HG03442 (cell line): ENCODE data around the gene CAMK2A.

Source experiments
- ATAC-seq: cut with Tn5 transposase; IDR thresholded peaks from one replicate; pipeline ENCODE4 v1.9.1; 2021; ENCODE audit warnings: mild to moderate bottlenecking, moderate library complexity; ENCODE audit not compliant: unreplicated experiment

The CAMK2A gene

GRCh38 chr5:150289551-150290390 is at the start of gene CAMK2A:
Gene CAMK2A (minus strand): TSS chr5:150289773. CDS start chr5:150289625, 148 bp downstream.
- no peak for ATAC-seq

DNA sequence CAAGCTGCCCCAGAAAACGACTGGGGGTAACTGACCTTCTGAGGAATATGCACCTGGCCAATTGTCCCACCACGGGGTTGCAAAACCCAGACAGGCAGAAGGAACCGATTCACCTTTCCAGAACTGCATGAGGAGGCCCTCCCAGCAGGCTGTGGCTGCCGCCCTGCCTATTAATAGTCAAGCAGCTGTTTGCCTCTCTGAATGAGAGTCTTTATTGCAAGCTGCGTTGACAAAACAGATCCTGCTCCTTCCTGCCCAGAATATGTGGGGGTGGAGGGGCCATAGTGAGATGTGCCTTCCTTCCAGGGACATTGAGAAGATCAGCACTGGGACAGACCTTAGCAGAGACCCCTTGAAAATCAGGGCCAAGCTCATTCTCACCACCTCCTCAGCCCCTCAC is 49.6 kb upstream of the CAMK2A start:
- no peak for ATAC-seq

DNA sequence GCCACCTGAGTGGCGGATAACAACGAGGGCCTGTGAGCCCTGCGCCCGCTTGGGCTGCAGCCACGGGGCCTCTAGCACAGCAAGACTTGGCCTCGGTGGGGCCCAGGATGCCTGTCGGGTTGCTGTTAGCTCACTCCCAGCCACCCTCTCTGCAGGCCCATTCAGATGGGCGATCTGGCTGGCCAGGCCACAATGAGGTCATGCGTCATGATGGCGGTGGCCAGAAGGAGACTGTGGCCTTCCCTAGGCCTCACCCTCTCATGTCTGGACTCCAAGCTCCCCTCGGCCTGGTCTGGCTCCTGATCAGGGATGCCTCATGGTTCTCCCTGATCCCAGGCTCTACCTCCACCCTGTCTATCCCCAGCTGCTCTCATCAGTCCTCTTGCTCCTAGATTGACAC is 49.0 kb upstream of the CAMK2A start:
- no peak for ATAC-seq

- no peak for ATAC-seq
Measured at GRCh38 chr5:150335778-150336177, 46.2 kb upstream of the CAMK2A start.

GRCh38 chr5:150333400-150333799 is 43.8 kb upstream of the CAMK2A start:
- no peak for ATAC-seq

GRCh38 chr5:150329881-150330876 is 40.6 kb upstream of the CAMK2A start:
- no peak for ATAC-seq

GRCh38 chr5:150329038-150329437 is 39.5 kb upstream of the CAMK2A start:
- no peak for ATAC-seq

DNA sequence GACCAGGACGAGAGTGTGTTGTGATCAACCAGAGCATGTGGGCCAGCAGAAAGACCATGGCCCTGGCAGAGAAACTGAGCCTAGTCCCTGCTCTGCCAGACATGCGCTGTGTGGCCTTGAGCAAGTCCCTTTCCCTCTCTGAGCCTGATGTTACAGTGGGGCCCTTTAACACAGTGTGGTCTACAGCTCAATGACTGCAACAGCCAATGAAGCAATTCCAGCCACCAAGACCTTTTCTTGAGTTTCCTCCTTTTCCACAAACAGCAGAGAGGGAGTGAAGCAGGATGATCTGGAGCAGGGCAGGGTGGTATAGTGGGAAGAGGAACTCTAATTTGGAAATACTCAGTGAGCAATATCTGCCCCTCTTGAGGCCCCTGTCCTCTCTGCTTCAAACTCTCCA is 38.9 kb upstream of the CAMK2A start:
- no peak for ATAC-seq

DNA sequence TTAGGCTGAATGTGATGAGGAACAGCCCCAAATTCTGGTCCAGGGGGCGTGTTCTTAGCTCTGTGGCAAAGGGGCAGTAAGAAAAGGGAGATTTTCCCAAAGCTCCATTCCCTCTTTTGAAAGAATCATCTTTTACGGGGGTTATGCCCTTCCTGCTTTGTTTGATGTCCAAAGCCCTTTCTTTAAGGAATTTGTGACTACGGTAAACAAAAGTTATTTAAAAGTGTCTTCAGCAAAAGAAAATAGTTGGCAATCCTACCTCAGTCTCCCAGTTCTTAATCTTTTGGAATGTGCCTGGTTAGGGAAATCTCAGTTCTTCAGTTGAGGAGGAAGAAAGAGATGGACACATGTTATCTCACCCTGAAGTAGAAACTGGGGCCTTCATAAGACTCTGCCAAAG is 37.6 kb upstream of the CAMK2A start:
- no peak for ATAC-seq

DNA sequence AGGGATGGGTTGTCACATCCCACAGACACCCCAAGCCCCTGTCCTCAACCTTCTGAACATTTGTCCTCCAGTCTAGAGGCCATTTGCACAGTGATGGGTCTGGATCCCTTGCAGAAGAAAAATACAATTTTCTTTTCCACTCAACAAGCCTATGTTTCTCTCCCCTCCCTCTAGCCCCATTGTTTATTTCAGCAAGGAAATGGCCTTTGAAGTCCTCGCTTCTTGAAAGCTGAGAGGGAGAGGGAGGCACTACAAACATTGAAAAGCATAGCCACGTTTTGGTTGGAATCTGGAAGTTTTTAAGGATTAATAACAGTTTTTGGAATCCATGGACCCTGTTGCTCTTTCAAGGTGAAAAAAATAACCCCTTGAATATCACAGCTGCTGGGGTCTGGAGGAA is 37.1 kb upstream of the CAMK2A start:
- no peak for ATAC-seq

GRCh38 chr5:150325426-150325825 is 35.9 kb upstream of the CAMK2A start:
- no peak for ATAC-seq

GRCh38 chr5:150323819-150324218 is 34.2 kb upstream of the CAMK2A start:
- no peak for ATAC-seq

DNA sequence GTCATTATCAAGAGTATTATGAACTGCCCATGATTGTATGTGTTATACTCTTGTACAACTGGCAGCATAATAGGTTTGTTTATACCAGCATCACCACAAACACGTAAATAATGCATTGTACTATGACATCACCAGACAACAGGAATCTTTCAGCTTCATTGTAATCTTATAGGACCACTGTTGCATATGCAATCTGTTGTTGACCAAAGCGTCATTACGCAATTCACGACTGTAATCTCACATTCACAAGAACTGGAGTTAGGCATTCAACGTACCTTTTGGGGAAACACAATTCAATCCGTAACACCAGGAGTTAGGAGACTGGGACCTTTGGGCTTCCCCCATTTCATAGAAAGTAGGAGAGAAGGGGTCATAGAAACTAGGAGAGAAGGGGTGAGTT is 33.5 kb upstream of the CAMK2A start:
- ATAC-seq = no peak

DNA sequence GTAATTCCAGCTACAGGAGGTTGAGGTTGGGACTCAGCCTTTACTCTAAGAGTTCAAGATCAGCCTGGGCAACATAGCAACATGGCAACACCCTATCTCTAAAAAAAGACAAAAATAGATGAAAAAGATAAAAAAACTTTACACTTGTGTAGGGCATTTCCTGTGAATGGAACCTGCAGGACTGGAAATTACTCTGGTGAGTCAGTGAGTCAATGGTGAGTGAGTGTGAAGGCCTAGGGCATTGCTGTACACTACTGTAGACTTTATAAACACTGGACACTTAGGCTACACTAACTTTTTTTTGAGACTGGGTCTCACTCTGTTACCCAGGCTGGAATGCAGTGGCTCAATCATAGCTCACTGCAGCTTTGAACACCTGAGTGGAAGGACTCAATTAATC is 32.6 kb upstream of the CAMK2A start:
- no peak for ATAC-seq

DNA sequence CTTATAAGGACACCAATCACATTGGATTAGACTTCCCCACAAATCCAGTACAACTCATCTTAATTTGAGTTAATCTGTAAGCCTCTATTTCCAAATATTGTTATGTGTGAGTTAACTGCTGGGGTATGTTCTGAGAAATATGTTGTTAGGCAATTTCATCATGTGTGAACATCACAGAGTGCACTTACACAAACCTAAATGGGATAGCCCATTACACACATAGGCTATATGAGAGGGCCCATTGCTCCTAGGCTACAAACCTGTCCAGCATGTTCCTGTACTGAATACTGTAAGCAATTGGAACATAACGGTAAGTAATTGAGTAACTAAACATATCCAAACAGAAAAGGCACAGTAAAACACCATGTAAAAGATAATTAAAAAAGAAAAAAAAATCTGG is 32.2 kb upstream of the CAMK2A start:
- ATAC-seq = no peak

GRCh38 chr5:150321211-150321610 is 31.6 kb upstream of the CAMK2A start:
- no peak for ATAC-seq

DNA sequence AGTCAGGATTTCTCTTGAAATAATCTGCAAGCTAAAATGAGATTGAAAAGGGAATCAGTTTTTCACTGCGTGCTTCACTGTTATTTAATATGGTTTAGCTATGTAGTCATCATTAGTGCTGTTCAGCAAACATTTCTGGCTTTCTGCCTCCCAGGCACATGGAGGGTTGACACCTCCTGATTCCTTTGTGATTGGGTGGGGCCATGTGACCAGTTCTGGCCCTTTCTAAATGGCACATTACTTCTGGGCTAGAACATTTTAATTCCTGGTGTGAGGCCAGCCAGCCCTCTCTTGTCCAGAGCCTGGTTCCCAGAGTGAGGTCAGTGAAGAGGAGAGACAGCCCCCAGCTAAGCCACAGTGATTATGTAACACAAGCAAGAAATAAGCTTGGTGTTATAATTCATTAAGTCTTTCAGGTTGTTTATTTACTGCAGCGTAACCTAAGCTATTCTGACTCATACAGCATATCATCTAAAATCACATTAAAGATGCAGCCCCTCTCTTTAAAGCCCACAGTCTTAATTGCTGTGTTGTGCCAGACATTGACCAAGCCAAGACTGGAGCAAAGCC is 30.6 kb upstream of the CAMK2A start:
- no peak for ATAC-seq

DNA sequence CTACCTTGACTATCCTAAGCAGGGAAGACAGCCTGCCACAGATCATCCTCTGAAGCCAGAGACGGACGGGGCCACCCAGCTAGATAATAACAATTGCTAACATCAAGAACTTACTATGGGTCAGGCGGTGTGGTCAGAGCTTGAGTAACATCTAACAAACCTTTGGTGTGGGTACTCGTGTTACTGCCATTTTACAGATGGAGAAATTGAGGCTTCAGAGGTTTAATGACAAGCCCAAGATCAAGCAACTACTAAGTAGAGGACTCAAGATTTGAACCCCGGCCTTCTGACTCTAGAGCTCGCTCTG is 29.9 kb upstream of the CAMK2A start:
- no peak for ATAC-seq

DNA sequence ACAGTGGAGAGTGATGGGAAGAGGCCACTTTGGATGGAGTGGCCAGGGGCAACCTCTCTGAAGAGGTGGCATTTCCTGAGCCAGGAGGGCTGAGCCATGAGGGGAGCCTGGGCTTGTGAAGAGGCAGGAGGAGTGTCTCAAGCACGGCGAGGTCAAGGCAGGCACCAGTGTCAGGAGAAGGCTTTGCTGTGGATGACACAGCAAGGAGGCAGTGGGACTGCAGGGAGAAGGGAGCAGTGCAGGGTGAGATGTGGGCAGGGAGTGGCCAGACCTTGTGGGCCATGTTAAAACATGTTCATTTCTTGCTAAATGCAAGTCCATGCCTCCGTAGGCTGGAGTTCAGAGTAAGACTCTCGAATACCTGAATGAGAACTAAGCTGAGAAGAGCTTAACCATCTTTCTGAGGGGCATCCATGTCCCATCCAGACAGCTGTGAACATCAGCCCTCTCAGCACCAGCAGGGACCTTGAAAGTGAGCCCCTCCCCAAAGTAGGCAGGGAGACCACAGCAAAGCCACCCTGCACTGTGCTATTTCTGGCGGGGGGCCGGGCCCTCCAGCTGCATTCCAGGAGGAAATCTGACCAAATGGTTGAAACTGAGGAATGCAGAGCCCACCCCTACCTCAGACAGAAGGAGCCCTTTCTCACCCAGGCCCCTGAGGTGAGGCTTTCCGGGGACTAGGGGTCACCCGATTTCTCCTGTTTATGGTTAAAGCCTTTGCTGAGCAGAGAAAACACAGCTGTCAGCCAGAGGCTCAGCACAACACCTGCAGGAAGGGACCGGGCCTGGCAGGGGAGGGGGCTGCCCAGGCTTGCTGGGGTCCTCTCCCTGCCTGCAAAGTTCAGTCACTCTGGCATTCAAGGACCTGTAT is 29.3 kb upstream of the CAMK2A start:
- ATAC-seq = no peak
